ENCODE results near the gene TIPARP.

The TIPARP gene

DNA sequence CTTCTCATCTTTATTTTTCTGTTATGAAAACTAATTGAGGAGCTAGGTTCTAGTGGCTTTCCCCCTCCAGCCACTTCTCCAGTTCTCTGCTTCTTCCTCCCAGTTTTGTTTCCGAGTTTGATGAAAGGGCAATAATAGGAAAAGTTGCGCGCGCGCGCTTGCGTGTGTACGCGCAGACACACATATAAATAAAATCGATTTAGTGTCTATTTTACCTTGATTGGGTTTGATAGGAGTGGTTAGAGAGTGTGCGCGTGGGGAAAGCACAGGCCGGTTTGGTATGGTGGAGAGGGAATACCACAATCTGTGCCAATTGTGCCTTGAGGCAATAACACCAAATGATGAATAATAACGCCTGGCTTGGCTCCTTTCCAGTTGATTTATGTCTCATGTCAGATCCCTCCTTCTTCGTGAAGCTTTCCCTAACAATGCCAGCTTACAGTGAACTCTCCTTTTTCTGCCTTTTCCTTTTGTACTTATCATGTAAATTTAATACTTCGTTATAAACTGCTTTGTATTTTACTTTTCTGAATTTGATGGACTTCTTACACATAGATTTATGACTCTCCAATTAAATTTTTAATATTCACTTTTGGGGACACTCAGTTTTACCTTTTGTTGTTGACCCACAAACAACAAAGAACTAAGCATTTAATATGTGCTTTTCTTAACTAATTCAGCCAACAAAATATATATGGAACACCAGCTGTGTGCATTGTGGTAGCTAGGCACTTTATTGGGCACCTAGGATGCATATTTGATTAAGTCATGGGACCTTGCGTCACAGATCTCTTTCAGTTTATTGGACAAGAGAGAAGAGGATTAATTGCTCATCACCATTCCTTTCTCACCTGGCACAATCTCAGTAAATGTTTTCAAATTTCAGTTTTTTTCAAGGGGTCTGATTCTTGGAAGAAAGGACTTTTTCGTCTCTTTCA, 1.7 kb downstream of the TIPARP start:
- no peak for DNase-seq (ENCODE audit: low read depth in 2 of 2)

DNA sequence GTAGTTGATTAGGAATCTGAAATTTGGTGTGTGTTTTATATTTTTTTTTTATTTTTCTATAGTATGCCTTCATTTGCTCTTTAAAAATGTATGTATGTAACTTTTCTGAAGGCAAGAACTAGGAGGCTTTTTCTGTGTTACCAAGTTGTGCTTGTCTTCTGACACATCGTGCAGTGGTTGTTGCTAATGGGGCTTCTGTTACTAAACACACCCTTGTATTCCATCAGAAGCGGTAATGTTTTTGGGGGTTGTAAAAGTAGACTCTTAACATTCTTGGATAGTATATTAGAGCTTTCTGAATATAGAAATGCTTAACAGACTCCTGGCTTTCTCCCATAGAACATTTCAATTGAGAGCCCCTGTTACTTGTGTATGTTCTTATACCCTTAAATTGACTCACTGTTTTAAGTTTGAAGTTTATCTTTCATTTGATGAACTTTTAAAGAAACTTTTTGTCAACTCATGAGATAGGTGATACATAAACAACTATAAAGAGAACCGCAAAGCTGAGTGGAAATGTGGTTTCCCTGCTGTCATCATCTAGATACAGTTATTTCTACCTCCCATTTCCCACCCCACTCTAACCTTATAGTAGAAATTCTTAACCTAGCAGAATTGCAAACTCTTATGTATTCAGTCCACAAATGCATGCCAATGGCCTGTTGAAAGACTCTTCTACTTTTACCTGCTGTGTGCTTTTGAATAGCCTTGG, 2.5 kb downstream of the TIPARP start:
- DNase-seq (ENCODE audit: low read depth in 2 of 2) = no peak

DNA sequence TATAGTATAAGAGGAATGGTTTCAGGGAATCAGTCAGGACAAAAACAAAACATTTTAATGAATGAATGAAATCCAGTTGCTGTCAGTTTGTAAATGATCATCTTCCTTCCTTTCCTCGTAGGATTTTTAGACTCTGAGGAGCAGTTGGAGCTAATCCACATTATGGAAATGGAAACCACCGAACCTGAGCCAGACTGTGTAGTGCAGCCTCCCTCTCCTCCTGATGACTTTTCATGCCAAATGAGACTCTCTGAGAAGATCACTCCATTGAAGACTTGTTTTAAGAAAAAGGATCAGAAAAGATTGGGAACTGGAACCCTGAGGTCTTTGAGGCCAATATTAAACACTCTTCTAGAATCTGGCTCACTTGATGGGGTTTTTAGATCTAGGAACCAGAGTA, 3.1 kb downstream of the TIPARP start:
- DNase-seq (ENCODE audit: low read depth in 2 of 2) = no peak

DNA sequence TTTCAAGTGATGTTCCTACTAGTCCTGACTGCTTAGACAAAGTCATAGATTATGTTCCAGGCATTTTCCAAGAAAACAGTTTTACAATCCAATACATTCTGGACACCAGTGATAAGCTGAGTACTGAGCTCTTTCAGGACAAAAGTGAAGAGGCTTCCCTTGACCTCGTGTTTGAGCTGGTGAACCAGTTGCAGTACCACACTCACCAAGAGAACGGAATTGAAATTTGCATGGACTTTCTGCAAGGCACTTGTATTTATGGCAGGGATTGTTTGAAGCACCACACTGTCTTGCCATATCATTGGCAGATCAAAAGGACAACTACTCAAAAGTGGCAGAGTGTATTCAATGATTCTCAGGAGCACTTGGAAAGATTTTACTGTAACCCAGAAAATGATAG, 3.8 kb downstream of the TIPARP start:
- no peak for DNase-seq (ENCODE audit: low read depth in 2 of 2)

DNA sequence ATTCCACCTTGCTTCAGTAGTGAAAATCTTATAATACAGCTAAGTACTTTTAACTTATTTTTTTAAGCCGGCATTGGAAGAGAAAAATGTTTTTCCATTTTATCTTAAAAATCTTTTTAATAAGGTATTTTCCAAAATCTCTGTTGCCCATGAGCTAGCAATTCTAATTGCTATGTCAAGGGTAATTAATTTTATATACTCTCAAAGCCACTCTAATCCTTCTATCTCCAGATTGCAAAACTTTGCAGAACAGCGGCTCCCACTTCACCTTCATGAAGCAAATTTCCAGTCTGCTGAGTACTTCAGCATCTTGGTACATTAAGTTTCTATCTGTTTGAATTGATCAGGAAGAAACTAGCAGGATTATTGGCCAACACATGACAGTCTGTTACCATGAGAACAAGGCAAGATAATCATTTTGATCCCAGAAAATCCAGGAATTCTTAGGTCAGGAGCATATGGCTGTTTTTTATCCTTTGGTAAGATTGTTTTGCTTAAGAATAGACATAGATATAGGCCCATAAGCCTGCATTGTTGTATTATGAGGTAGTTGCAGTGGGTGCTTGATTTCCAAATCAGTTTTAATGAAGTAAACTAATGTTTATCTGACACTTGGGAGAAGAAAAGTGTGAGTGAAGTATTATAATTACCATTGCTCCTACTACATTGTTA, 6.0 kb downstream of the TIPARP start:
- DNase-seq (ENCODE audit: low read depth in 2 of 2) = no peak

DNA sequence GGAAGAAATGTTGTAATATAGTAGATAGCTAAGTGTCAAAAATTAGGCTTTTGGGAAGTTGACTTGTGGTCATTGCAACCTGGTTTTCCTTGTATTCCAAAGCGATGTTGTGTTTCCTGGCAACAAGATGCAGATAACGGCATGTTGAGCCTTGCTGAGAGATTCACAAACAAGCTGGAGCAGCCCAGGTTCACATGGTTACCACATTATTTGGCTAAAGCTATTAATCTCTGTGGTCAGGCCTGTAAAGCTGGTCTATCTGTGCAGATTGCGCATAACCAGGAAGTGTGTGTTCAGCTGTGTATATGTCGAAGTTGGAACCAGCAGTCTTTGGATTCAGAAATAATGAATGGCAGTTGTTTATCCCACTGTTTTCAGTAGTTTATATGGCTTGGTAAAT, 6.6 kb downstream of the TIPARP start:
- no peak for DNase-seq (ENCODE audit: low read depth in 2 of 2)

DNA sequence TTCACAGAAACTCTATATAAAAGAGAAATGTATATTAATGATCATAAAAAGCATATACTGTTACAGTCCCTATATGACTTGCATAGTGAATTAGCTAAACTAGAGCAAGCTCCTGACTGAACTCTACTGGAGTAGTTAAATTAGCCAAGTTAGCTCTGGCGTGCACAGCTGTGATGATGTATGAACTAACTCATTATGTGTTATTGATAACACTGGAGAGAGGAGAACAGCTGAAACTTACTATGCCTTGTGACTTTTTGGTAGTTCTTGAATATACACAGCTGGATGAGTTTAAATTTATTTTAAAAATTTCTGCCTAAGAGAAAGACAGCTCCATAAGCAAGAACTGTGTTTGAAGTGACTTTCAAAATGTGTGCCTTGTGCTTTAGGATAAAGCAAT, 8.1 kb downstream of the TIPARP start:
- DNase-seq (ENCODE audit: low read depth in 2 of 2) = no peak

DNA sequence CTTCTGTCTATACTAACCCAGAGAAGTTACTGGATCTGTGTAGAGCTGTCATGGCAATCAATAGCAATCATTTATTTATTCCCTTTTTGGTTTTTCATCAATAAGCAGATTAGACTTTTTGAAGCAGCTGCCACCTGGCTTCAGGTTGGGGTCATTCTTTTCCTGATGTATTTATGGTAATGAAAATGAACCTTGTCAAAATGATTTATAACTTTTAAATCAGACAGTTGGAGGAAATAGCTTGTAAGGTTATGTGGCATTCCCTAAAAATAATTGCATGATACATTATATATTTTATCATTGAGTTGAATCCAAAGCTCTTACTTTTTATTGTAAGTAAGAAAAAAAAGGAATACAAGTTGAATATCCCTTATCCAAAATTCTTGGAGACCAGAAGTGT, 8.6 kb downstream of the TIPARP start:
- no peak for DNase-seq (ENCODE audit: low read depth in 2 of 2)

DNA sequence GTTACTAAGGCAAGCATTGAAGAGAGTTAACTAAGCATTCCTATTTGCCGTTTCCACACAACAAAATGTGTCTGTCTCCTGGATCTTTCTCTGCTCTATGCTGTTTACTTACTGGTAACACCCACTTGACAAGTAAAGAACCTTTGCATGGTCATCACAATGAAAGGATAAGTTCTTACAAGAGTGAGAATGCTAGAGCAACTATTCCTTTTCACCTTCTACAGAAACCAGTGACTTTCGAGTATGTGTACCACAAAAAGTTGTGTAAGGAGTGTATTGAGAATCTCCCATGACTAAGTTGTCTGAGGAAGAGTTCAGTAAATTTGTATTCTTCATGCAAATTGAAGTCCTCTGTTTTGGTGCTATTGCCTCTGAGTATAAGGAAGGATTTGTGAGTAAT, 10.8 kb downstream of the TIPARP start:
- no peak for DNase-seq (ENCODE audit: low read depth in 2 of 2)

DNA sequence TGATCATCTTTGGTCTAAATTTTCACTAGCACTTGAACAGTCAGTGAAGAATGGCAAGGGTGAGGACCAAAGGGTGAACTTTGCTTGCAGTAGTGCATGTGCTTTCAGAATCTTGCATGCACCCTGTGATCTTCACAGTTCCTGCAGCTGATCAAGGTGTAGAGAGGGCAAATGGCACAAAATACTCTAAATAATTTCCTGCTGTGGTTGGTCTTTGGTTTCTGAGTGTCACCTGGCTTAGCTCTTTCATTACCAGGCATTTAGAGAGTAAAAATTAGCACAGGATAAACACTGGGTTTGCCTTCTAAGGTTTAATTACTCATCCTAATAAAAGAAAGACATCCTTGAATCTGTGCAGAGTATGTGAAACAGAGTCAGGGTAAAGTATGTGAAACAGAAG, 11.4 kb downstream of the TIPARP start:
- DNase-seq (ENCODE audit: low read depth in 2 of 2) = no peak

DNA sequence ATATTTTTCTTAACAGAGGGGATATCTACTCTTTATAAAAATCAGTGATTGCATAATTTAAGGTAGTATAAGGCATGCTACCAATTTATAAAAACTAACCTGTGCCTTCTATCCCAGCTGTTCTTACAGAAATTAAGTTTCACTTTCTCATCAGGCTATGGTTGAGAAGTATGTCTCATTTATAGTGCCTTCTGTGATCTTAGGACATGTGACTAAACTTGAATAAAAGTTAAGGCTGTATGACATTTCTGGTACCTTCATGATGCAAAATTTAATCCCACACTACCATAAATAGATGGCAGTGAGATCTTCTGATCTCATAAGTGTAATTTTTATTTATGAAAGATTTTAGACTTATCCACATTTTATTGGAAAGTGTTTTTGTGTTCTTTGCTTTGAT, 12.6 kb downstream of the TIPARP start:
- no peak for DNase-seq (ENCODE audit: low read depth in 2 of 2)

DNA sequence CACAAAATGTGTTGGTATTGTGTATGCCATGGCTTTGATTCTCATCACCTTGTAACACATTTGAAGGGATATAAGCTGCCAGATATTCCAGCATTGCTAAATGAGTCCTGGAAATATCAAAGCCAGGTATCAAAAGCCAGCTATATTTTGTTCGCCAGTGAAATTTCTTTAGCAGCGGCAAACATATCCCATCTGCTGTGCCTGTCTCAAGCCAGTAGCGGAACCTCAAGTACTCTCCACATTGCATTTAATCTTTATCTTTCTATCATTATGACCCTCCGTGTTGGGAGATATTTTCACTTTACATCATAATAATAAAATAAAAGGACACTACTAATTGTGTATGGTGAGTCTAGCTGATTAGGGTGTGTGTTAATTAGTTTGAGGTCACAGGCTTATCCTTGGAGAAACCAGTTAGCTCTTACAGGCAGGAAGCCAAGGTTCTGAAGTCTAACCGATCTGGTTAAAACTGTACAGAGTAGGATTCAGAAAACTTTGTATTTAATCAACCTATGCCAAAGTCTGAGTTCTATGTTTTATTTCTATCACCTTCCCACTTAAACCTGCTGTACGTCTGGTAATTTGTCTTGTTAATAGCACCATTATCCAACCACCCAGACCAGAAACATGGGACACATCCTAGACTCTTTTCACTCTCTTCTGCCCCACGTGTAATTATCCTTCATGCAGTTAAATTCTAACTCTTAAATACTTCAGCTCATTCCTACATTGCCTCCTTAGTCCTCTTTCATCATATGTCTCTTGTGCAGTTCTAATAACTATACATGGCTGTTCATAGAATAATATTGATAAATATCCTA, 14.5 kb downstream of the TIPARP start:
- no peak for DNase-seq (ENCODE audit: low read depth in 2 of 2)

DNA sequence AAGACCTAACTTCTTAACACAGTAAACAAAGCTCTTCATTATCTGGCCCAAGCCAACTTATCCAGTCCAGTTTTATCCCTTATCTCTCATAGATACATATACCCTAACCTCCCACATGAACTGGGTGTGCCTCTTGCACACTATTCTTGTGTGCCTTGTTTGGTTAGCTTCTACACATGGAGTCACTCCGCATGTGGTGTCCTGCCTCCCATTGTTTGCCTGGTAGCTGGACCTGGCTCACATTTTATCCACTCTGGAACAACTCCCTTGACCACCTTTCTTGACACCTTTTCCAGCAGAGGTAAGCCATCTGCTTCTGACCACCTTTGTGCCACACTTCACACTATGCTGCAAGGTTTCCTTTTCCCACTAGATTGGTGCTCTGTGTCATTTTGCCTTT, 15.2 kb downstream of the TIPARP start:
- no peak for DNase-seq (ENCODE audit: low read depth in 2 of 2)

DNA sequence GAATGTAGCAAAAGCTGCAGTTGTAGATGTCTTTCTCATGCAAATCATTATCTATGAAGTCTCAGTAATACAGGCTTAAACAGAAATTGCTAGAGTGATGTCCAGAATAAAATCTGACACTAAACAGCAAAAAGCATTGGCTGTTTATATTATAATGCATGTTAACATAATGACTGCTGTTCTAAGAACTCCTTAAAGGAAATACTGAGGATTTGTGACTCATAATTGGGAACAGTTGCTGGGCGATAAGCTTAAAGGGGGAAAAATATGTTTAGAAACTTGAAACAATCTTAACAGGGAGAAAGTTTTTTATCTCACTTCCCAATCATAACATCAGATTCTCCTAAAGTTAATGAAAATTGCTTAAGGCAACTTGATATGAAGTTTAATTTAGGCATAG, 17.5 kb downstream of the TIPARP start:
- DNase-seq (ENCODE audit: low read depth in 2 of 2) = no peak

DNA sequence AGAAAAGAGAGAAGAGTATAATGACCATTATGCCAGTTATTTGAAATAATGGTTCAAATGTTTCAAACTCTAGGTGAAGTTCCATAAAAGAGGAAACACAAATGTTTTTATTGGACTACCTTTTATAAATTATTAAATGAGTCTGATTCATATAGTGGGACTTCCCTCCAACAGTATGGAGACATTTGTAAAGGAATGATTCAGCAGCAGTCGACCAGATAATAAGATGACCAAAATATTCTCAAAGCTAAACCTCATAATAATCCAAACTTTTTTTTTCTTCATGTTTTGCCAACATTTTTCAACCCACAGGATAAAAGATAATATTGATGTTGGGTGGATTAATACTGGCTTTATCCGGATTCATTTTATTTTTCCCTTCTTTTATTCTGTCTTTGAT, 18.8 kb downstream of the TIPARP start:
- no peak for DNase-seq (ENCODE audit: low read depth in 2 of 2)

DNA sequence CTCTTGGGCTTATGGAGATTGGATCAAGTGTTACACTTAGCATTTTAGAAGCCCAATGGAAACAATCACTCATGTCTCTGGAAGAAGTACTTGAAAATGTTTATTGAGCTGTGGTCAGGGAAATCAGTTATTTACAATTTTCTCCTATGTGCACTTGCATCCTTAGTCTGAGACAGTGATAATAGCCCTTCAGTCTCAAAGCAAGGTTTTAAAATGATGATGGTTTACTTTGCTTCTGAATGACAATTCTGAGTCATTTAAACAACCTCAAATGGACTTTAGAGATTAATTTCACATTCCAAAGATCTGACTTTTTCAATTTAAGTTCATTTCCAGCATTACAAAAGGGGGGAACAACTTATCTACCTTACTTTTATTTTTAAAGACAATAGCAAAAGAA, 20.1 kb downstream of the TIPARP start:
- DNase-seq (ENCODE audit: low read depth in 2 of 2) = no peak

DNA sequence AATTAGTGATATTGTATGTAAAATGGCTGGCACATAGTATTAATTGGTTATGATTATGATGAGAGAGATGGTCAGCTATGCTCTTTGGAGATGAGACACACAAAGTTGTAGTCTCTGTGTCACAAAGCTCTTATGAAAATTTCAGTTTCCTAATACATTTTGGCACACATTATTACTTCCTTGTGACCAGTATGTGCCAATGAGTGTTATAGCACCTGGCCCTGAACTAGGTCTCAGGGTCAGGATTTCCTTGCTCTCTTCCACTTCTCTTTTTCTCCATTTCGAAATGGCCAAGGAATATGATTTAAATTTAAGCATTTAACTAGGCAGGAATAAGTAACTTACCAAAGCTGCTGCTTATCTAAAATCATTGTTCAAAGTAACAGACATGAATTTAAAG, 28.0 kb downstream of the TIPARP start:
- no peak for DNase-seq (ENCODE audit: low read depth in 2 of 2)

DNA sequence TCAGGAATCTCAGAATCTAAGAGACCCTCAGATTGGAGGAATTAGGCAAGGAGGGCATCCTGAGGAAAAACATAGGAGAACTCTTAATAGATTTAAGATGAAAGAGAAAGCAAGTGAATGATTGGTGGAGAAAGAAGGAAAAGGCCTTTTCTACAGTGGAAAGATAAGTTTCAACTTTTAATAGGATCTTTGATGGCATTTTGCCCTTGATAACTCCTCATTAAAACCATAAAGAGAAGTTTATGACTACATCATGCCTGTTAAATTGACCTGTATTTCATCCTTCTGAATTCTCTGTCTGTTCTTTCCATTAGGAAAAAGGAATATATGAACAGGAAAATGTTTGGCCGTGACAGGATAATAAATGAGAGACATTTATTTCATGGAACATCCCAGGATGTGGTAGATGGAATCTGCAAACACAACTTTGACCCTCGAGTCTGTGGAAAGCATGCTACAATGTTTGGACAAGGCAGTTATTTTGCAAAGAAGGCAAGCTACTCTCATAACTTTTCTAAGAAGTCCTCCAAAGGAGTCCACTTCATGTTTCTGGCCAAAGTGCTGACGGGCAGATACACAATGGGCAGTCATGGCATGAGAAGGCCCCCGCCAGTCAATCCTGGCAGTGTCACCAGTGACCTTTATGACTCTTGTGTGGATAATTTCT, 30.1 kb downstream of the TIPARP start:
- DNase-seq (ENCODE audit: low read depth in 2 of 2) = no peak

DNA sequence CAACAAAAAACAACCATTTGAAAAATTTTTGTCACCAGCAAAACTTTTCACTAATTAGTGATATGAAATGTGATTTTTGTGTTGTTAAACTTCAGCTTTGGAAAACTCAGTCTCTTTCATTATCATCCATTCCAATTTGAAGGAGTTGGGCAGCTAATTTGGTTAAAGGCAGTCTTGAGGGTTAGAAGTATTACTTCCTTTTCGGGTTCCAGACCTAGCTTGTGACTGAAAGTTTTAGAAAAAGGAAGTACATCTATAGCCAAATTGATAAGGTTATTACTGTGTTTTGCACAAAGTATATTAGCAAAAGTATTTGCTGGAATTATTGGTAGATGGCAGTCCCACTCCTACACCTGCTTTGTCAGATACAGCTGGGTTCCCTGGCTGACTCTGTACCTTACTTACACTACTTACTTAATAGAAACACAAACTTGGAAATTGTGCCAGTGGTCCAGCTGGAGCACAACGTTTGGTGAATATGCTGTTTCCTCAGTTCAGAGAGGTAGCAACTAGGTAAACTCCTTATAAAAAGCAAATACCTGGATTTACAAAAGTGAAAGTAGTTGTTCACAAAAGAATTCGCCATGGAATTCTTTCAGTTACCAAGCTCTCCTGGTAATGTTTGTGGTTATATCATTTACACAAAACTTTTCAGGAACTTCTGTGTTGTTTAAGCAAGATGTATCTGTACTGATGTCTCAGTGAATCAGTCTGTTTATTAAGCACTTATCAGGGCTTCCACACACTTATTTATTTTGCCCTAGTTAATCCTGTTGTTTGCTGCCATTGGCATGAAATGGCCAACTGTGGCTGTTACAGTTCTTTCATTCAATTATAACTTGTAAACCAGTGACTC, 31.6 kb downstream of the TIPARP start:
- DNase-seq (ENCODE audit: low read depth in 2 of 2) = no peak

DNA sequence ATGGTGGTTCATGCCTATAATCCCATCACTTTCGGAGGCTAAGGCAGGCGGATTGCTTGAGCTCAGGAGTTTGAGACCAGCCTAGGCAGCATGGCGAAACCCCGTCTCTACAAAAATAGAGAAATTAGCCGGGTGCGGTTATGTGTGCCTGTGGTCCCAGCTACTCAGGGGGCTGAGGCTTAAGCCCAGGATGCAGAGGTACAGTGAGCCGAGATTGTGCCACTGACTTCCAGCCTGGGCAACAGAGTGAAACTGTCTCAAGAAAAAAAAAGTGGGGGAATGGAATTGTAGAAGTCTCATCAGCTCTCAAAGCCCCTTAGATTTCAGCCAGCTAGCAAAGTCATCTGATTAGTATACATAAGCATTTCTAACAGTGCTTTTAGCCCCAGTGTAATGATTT, 33.2 kb downstream of the TIPARP start:
- DNase-seq (ENCODE audit: low read depth in 2 of 2) = no peak

Data from stimulated activated CD8-positive, alpha-beta memory T cell treated with anti-CD3 and anti-CD28 coated beads, Interleukin-2, amount 100 ng/mL, for 1 hour (primary cell).